Measurements from ENCODE around the gene IFI27. TPM values are rescaled to one million over a fixed set of nuclear protein-coding genes. Genes with fewer than 3 reads are reported as not detected.

Gene IFI27
- total RNA-seq, 4 donors from 2014 or later, result 65.6 to 179 (median 123) TPM

GRCh38 chr14:94100847-94101246, 9.7 kb upstream of the IFI27 start:
- ATAC-seq (peak; percentile 39 to 47), DNase-seq (peak in 1 of 2 donors; percentile 22)
- Histone ChIP-seq H3K9me3 (no peaks in the 10 kb centered on the region), H3K4me1 (no peaks in the 10 kb centered on the region), H3K4me3 (no peak overlapping the region), H3K36me3 (no peaks in the 10 kb centered on the region), H3K27ac (no peak overlapping the region), H3K27me3 (no peaks in the 10 kb centered on the region)
- intact Hi-C loops (cut with DNase I; ENCODE audit: low total_unique reads), result no loop called here
- in situ Hi-C loops (cut with MboI; ENCODE audit: low sequenced_read_pairs in 4 of 4), result no loop called here
- no peak for TF ChIP-seq POLR2A (IDR thresholded peaks at IDR 0.05)
- TF ChIP-seq, protein P1, sequence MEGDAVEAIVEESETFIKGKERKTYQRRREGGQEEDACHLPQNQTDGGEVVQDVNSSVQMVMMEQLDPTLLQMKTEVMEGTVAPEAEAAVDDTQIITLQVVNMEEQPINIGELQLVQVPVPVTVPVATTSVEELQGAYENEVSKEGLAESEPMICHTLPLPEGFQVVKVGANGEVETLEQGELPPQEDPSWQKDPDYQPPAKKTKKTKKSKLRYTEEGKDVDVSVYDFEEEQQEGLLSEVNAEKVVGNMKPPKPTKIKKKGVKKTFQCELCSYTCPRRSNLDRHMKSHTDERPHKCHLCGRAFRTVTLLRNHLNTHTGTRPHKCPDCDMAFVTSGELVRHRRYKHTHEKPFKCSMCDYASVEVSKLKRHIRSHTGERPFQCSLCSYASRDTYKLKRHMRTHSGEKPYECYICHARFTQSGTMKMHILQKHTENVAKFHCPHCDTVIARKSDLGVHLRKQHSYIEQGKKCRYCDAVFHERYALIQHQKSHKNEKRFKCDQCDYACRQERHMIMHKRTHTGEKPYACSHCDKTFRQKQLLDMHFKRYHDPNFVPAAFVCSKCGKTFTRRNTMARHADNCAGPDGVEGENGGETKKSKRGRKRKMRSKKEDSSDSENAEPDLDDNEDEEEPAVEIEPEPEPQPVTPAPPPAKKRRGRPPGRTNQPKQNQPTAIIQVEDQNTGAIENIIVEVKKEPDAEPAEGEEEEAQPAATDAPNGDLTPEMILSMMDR (IDR thresholded peaks at IDR 0.05 in 4 of 5, conservative IDR thresholded peaks at IDR 0.05 in 1 of 5), result no peak

GRCh38 chr14:94101748-94102147, 8.8 kb upstream of the IFI27 start:
- no peak overlapping the region for H3K27ac ChIP-seq
- H3K36me3 ChIP-seq, result no peaks in the 10 kb centered on the region
- in situ Hi-C loops (cut with MboI; ENCODE audit: low sequenced_read_pairs in 4 of 4) (no loop called here), intact Hi-C loops (cut with DNase I; ENCODE audit: low total_unique reads) (no loop called here)
- TF ChIP-seq POLR2A (IDR thresholded peaks at IDR 0.05), result no peak
- ATAC-seq, result no peak
- DNase-seq, result no peak
- no peaks in the 10 kb centered on the region for H3K4me1 ChIP-seq
- H3K9me3 ChIP-seq, result no peaks in the 10 kb centered on the region
- H3K4me3 ChIP-seq, result no peak overlapping the region
- no peaks in the 10 kb centered on the region for H3K27me3 ChIP-seq

GRCh38 chr14:94102768-94103482, 7.6 kb upstream of the IFI27 start:
- no peaks in the 10 kb centered on the region for H3K36me3 ChIP-seq
- ATAC-seq, result no peak
- H3K27ac ChIP-seq, result no peak overlapping the region
- TF ChIP-seq POLR2A (IDR thresholded peaks at IDR 0.05), result no peak
- TF ChIP-seq, protein P1 (IDR thresholded peaks at IDR 0.05 in 4 of 5, conservative IDR thresholded peaks at IDR 0.05 in 1 of 5), result no peak
- H3K9me3 ChIP-seq, result no peaks in the 10 kb centered on the region
- no peak overlapping the region for H3K4me3 ChIP-seq
- H3K27me3 ChIP-seq, result no peaks in the 10 kb centered on the region
- in situ Hi-C loops (cut with MboI; ENCODE audit: low sequenced_read_pairs in 4 of 4), result no loop called here
- intact Hi-C loops (cut with DNase I; ENCODE audit: low total_unique reads), result no loop called here
- DNase-seq, result no peak
- no peaks in the 10 kb centered on the region for H3K4me1 ChIP-seq

- DNase-seq (no peak), ATAC-seq (no peak)
- Histone ChIP-seq H3K27me3 (no peaks in the 10 kb centered on the region), H3K36me3 (no peaks in the 10 kb centered on the region), H3K4me1 (no peaks in the 10 kb centered on the region), H3K4me3 (no peak overlapping the region), H3K9me3 (no peaks in the 10 kb centered on the region), H3K27ac (no peak overlapping the region)
- TF ChIP-seq, protein P1 (IDR thresholded peaks at IDR 0.05 in 4 of 5, conservative IDR thresholded peaks at IDR 0.05 in 1 of 5), result no peak
- no peak for TF ChIP-seq POLR2A (IDR thresholded peaks at IDR 0.05)
- in situ Hi-C loops (cut with MboI; ENCODE audit: low sequenced_read_pairs in 4 of 4) (no loop called here), intact Hi-C loops (cut with DNase I; ENCODE audit: low total_unique reads) (no loop called here)
Observed at GRCh38 chr14:94103554-94104150, 6.9 kb upstream of the IFI27 start.

- Histone ChIP-seq H3K4me3 (no peak overlapping the region), H3K36me3 (no peaks in the 10 kb centered on the region), H3K27me3 (no peaks in the 10 kb centered on the region), H3K9me3 (no peaks in the 10 kb centered on the region), H3K4me1 (peaks cover 0 to 2% of the 10 kb centered on the region in 2 donors), H3K27ac (no peak overlapping the region)
- intact Hi-C loops (cut with DNase I; ENCODE audit: low total_unique reads), result no loop called here
- DNase-seq (no peak), ATAC-seq (no peak)
- in situ Hi-C loops (cut with MboI; ENCODE audit: low sequenced_read_pairs in 4 of 4), result no loop called here
- TF ChIP-seq, protein P1 (IDR thresholded peaks at IDR 0.05 in 4 of 5, conservative IDR thresholded peaks at IDR 0.05 in 1 of 5), result no peak
- no peak for TF ChIP-seq POLR2A (IDR thresholded peaks at IDR 0.05)
Observed at GRCh38 chr14:94104731-94105130, 5.8 kb upstream of the IFI27 start.
